Uterus (tissue), 2 donors: Measurements from ENCODE around the gene RPL31.

Experiments
- POLR2A ChIP-seq, 2 donors: fragments of 450-650 bp; IDR thresholded peaks; one replicate each; pipeline ENCODE4 v1.6.1; 2016; ENCODE audit warnings: antibody characterized with exemption in 2 of 2, mild to moderate bottlenecking in 1 of 2, moderate library complexity in 1 of 2
- TF ChIP-seq, protein P1 (sequence below), 4 experiments: fragments of 200-600 bp in 2 of 4; fragments of 450-650 bp in 2 of 4; sonication (generic) in 2 of 4; IDR thresholded peaks; one replicate each; pipeline ENCODE4 v1.5.1; 2016 to 2019; ENCODE audit warnings: antibody characterized with exemption in 4 of 4, mild to moderate bottlenecking in 2 of 4, moderate library complexity in 1 of 4

DNA sequence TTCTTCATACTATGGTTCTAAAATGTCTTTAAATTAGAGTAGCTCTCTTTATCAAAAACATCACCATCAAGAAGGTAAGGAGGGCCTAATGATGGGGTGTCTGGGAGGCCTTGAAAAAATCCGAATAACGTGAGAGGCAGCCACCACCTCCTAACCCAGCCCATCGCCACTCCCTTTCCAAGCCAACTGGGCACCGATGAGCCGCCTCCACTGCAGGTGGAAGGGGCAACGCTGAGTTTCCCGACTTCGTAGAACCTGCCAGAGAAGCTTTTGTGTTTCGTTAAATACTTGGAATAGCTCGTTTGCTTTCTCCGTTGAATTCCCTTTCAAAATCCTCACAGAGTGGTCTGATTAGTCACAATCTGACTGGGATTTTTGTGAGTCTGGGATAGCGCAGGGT lies 22.0 kb upstream of the RPL31 start:
- TF ChIP-seq, protein P1, sequence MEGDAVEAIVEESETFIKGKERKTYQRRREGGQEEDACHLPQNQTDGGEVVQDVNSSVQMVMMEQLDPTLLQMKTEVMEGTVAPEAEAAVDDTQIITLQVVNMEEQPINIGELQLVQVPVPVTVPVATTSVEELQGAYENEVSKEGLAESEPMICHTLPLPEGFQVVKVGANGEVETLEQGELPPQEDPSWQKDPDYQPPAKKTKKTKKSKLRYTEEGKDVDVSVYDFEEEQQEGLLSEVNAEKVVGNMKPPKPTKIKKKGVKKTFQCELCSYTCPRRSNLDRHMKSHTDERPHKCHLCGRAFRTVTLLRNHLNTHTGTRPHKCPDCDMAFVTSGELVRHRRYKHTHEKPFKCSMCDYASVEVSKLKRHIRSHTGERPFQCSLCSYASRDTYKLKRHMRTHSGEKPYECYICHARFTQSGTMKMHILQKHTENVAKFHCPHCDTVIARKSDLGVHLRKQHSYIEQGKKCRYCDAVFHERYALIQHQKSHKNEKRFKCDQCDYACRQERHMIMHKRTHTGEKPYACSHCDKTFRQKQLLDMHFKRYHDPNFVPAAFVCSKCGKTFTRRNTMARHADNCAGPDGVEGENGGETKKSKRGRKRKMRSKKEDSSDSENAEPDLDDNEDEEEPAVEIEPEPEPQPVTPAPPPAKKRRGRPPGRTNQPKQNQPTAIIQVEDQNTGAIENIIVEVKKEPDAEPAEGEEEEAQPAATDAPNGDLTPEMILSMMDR (IDR thresholded peaks at IDR 0.05): no peak
- TF ChIP-seq POLR2A (IDR thresholded peaks at IDR 0.05): no peak
